Prostate gland (tissue), 2 donors: ENCODE measurements around the gene SCO2. TPM values are rescaled to one million over a fixed set of nuclear protein-coding genes. Genes with fewer than 3 reads are reported as not detected.
A peak's percentile ranks its signal among the peaks of the same experiment; 100 is the strongest.

Source experiments
- DNase-seq: peaks from one replicate; pipeline ENCODE4 v3.0.0-alpha.2; 2019; ENCODE audit warnings: low spot score
- H3K27ac ChIP-seq, 2 donors: fragments of 200-600 bp; sonication (generic); 2 replicates each; pipeline ENCODE4 v1.5.1; 2017 to 2019
- H3K27me3 ChIP-seq: fragments of 200-600 bp; sonication (generic); replicated peaks from 2 replicates; pipeline ENCODE4 v1.5.1; 2019; ENCODE audit not compliant: insufficient read depth
- H3K36me3 ChIP-seq, 2 donors: fragments of 200-600 bp; sonication (generic); 1 replicate in 1 of 2; 2 replicates in 1 of 2; pipeline versions ENCODE4 v1.5.1 to v1.8.1; 2017 to 2019
- H3K4me1 ChIP-seq: fragments of 200-600 bp; sonication (generic); replicated peaks from 2 replicates; pipeline ENCODE4 v1.5.1; 2019
- H3K4me3 ChIP-seq, 2 donors: fragments of 200-600 bp; sonication (generic); 2 replicates each; pipeline ENCODE4 v1.5.1; 2017 to 2019
- H3K9me3 ChIP-seq: fragments of 200-600 bp; sonication (generic); 2 replicates; pipeline ENCODE4 v1.5.1; 2017
- POLR2A ChIP-seq: fragments of 450-650 bp; IDR thresholded peaks from one replicate; pipeline ENCODE4 v1.6.1; 2016; ENCODE audit warnings: antibody characterized with exemption, mild to moderate bottlenecking
- POLR2AphosphoS5 ChIP-seq: sonication (generic); formaldehyde crosslinking; IDR thresholded peaks from one replicate; pipeline ENCODE4 v1.6.1; 2017; ENCODE audit warnings: antibody characterized with exemption
- WGBS: methylation state at CpG from one replicate; pipeline ENCODE4 v1.1.5; 2018; 5-methylcytosine and 5-hydroxymethylcytosine counted together
- intact Hi-C: fragments of 100-400 bp; cut with DNase I; formaldehyde crosslinking; loops from one replicate; pipeline ENCODE4 v1.14.2; 2022
- total RNA-seq, 2 donors: library from RNA; depleted of rRNA; stranded (reverse); fragments of >200 nt; gene quantifications; one replicate each; pipeline ENCODE4 v1.1.0, GENCODE V29; 2016
- TF ChIP-seq, protein P1 (sequence below), 4 experiments: fragments of 200-600 bp in 2 of 4; fragments of 450-650 bp in 2 of 4; sonication (generic) in 2 of 4; IDR thresholded peaks; 1 replicate in 3 of 4; 2 replicates in 1 of 4; pipeline ENCODE4 v1.5.1; 2016 to 2019; ENCODE audit warnings: antibody characterized with exemption in 4 of 4, mild to moderate bottlenecking in 2 of 4, moderate library complexity in 2 of 4

SCO2 gene
- total RNA-seq, 2 donors from 2014 or later, result 1.5 to 8.3 TPM

DNA sequence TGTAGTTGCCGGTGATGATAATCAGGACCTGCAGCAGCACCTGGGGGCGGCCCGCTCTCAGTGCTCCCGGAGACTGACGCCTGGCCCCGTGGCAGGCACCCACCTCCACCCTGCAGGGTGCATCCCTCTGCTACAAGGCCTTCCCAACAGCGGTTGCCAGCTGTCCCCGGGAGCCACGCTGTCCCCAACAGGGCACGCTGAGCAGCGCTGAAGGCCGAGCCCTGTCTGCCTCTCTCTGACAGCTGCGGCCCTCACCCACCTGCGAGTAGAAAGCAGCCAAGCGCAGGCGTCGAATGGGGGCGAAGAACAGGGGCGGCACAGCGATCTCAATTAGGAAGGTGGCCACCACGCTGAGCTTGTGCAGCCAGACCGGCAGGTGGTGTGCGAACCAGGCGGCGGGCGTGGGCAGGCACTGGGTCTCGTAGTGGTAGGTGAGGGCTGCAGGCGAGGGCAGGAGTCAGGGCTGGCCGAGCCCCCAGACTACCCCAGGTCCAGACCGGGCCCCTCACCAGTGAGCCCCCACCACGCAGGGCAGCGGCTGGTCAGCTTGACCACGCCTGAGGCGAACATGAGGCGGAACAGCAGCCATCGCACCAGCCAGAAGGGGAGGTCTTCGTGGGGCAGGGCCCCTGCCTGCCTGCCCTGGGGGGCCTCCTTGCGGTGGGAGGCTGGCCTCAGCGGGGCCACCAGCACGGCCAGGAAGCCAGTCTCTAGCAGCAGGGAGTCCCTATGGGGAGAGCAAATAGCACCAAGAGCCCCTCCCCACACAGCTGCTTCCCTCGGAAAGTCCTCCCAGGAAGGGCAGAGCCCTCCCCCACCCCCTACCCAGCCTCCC, 19.4 kb downstream of the SCO2 start:
- intact Hi-C loops, result no loop called here
- peak overlapping the region in 1 of 2 donors; percentile 85 for H3K4me3 ChIP-seq
- no peaks in the 10 kb centered on the region for H3K27me3 ChIP-seq
- no peak for DNase-seq
- H3K36me3 ChIP-seq, result peaks cover 0 to 14% of the 10 kb centered on the region in 2 donors
- H3K9me3 ChIP-seq, result no peaks in the 10 kb centered on the region
- no peak for TF ChIP-seq POLR2AphosphoS5
- H3K4me1 ChIP-seq, result peaks cover 14% of the 10 kb centered on the region
- 85% methylated on average over 28 of the region's 41 CpGs for WGBS
- no peak overlapping the region for H3K27ac ChIP-seq

DNA sequence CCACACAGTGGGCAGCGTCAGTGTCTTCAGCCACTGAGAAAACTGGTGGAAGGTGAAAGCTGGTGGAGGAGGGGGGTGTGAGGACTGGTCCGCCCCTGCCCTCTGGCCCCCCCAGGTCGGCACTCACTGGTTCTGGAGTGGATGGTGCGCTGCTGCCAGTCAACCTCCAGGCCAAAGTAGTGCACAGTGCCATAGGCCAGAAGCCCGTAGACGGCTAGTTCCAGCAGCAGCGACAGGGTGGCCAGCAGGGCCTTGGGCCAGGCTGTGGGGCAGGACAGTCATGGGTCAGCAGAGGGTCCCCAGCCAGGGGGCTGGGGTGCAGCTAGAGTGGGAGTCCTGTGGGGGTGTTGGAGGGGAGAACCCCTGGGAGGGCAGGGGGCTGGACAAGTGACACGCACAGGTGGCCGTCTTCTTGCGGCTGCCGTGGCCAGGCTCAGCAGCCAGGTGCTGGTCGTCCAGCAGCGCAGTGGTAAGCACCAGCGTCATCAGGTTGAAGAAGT, 20.1 kb downstream of the SCO2 start:
- Histone ChIP-seq H3K9me3 (no peaks in the 10 kb centered on the region), H3K27me3 (no peaks in the 10 kb centered on the region), H3K27ac (no peak overlapping the region), H3K4me1 (peaks cover 14% of the 10 kb centered on the region), H3K36me3 (peaks cover 0 to 14% of the 10 kb centered on the region in 2 donors), H3K4me3 (no peak overlapping the region)
- TF ChIP-seq POLR2A (no peak), POLR2AphosphoS5 (no peak)
- TF ChIP-seq, protein P1, sequence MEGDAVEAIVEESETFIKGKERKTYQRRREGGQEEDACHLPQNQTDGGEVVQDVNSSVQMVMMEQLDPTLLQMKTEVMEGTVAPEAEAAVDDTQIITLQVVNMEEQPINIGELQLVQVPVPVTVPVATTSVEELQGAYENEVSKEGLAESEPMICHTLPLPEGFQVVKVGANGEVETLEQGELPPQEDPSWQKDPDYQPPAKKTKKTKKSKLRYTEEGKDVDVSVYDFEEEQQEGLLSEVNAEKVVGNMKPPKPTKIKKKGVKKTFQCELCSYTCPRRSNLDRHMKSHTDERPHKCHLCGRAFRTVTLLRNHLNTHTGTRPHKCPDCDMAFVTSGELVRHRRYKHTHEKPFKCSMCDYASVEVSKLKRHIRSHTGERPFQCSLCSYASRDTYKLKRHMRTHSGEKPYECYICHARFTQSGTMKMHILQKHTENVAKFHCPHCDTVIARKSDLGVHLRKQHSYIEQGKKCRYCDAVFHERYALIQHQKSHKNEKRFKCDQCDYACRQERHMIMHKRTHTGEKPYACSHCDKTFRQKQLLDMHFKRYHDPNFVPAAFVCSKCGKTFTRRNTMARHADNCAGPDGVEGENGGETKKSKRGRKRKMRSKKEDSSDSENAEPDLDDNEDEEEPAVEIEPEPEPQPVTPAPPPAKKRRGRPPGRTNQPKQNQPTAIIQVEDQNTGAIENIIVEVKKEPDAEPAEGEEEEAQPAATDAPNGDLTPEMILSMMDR (IDR thresholded peaks at IDR 0.05), result no peak
- no peak for DNase-seq
- WGBS, result 72% methylated on average over 3 of the region's 14 CpGs
- intact Hi-C loops, result no loop called here

GRCh38 chr22:50504369-50505211, 20.8 kb downstream of the SCO2 start:
- WGBS, result 58% methylated on average over 40 of the region's 44 CpGs
- intact Hi-C loops, result no loop called here
- no peaks in the 10 kb centered on the region for H3K9me3 ChIP-seq
- H3K4me3 ChIP-seq, result no peak overlapping the region
- H3K27me3 ChIP-seq, result no peaks in the 10 kb centered on the region
- peaks cover 14% of the 10 kb centered on the region for H3K4me1 ChIP-seq
- peaks cover 0 to 14% of the 10 kb centered on the region in 2 donors for H3K36me3 ChIP-seq
- TF ChIP-seq, protein P1 (IDR thresholded peaks at IDR 0.05), result no peak
- TF ChIP-seq POLR2A, result no peak
- TF ChIP-seq POLR2AphosphoS5, result no peak
- H3K27ac ChIP-seq, result no peak overlapping the region
- no peak for DNase-seq

GRCh38 chr22:50503475-50504145, 21.8 kb downstream of the SCO2 start:
- TF ChIP-seq, protein P1 (IDR thresholded peaks at IDR 0.05), result no peak
- TF ChIP-seq POLR2A (no peak), POLR2AphosphoS5 (no peak)
- no peaks in the 10 kb centered on the region for H3K27me3 ChIP-seq
- no peak for DNase-seq
- peaks cover 0 to 14% of the 10 kb centered on the region in 2 donors for H3K36me3 ChIP-seq
- H3K27ac ChIP-seq, result no peak overlapping the region
- WGBS, result 83% methylated on average over 22 of the region's 26 CpGs
- intact Hi-C loops, result no loop called here
- no peak overlapping the region for H3K4me3 ChIP-seq
- peaks cover 11% of the 10 kb centered on the region for H3K4me1 ChIP-seq
- H3K9me3 ChIP-seq, result no peaks in the 10 kb centered on the region
